Amniotic stem cell (primary cell): ENCODE data around the gene RFXANK.
"Not testable (repeated sequence)": the region's sequence is repeated elsewhere in the genome, so short reads cannot be mapped to it uniquely, and the experiment has no call there.

Experiments used
- DNase-seq: peaks from one replicate; lab custom pipeline; 2025; lab: John Stamatoyannopoulos, UW

Gene RFXANK

DNA sequence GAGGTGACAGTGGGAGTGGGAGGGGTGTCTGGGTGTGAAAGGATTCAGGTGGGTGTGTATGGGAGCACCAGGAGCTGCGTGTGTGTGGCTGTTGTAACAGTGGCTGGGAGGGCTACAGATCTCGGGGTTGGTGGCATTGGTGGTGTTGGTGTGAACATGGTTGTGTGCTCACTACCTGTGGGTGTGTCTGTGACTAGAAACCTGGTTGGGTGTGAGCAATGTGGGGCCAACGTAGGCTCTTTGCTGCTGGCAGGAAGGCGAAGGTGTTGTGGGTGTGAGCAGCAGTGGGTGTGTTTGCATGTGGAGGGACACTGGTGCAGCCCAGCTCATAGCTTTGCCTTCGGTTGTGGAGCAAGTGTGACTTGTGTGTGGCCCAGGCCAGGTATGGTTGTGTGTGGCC, 14.9 kb downstream of the RFXANK start:
- DNase-seq, result no peak

DNA sequence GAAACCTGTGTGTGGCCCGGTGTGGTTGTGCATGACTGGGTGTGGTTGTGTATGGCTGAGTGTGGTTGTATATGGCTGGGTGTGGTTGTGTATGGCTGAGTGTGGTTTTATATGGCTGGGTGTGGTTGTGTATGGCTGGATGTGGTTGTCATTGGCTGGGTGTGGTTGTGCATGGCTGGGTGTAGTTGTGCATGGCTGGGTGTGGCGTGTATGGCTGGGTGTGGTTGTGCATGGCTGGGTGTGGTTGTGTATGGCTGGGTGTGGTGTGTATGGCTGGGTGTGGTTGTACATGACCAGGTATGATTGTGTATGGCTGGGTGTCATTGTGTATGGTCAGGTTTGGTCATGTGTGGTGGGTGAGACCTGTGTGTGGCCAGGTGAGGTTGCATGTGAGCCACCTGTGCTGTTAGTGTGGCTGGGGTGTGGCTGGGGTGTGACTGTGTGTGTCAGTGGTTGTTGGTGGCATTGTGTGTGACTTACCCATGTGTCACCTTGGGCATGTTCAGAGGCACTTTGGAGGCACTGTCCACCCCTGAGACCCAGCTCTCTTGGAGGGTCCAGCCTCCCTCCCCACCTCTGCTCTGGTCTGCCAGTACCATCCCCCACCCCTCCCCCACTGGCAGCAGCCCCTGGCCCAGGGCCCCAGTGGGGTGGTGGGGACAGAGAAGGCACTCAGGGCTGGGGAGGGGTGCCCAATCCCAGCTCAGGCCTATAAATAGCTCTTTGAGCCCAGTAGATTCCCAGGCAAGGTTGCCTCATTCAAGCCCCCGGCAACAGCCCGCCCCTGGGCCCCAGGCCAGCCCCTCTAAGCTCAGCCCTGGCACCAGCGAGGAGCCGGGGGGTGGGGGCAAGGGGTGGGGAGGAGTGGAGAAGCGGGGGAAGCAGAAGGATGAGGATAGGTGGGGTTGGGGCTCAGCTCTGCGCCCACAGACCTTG, 15.8 kb downstream of the RFXANK start:
- DNase-seq, result no peak

- no peak for DNase-seq
Observed at GRCh38 chr19:19209372-19209771, 17.3 kb downstream of the RFXANK start.

DNA sequence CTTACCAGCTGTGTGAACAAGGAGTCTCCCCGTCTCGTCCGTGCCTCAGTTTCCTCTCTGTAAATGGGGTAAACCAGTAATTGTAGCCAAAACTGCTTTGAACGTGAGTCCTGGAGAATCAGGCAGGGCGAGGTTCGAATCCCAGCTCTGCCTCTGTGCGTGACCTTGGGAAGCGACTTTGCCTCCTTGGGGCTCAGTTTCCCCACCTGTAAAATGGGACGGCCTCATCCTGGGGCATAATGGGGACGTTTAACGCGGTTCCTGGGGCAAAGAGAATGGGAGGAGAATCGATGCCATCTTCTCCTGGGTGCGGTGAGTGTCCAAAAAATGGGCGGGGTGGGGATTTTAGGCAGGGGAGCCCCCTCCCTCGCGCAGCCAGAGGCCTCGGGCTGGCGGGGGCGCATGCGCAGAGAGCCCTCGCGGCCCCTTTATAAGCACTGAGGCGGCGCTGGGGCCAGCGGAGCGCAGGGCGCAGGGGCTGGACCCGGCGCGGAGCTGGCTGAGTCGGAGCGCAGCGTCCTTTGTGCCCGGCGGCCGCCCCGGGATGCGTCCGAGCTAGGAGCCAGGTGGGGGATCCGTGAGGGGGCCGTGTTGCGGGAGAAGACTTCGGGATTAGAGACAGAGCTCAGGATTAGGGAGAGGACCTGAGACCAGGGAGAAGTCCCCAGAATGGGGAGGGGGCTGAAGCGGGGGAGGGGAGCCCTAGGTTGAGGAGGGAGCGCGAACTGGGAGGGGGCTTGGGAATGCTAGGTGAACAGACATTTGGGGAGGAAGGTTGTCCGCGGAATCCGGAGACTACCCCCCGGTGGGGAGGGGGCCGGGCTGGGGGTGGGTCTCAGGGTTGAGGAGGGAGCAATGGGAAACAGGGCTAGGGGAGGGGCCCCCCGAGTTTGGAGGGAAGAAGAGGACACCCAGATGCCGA, 19.7 kb downstream of the RFXANK start, which contains the start of gene NCAN:
TSS of gene NCAN (plus strand) at position 460 of the 922 bp plus-strand sequence. CDS start 4,996 bp downstream, outside the sequence.
- DNase-seq, result no peak

GRCh38 chr19:19212916-19213315, 20.9 kb downstream of the RFXANK start:
- DNase-seq, result no peak

- no peak for DNase-seq
Observed at GRCh38 chr19:19213426-19214158, 21.5 kb downstream of the RFXANK start.

DNA sequence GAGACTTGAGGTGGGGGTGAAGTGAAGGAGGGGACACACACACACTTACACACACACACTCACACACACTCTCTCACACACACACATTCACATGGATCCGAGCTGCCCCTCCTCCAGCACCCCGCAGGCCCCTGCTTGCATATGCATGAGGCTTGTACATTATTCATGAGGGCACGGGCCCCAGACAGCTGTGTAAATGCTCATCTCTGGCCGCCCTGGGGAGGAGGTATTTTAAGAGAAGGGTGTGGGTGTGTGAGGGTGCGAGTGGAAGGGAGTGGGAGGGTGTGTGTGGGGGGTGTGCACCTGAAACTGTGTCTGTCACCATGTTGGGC, 22.1 kb downstream of the RFXANK start:
- DNase-seq, result no peak

DNA sequence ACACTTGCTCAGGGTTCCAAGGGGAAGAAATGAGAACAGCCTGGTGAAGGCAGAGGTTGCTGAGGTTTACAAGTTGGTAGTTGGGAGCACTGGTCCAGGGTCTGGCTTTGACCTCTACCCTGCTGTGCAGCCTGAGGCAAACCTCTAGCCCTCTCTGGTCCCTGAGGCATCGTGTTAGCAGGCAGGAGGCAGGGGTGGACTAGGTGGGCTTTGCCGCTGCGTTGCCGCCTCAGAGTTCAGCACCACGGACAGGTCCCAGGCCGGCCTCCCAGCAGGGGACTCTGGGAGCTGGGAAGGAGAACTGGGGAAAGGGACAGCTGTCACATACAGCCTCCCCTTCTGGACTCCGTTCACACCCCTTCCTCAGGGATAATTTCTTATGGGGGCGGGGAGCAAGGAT, 22.8 kb downstream of the RFXANK start:
- no peak for DNase-seq

DNA sequence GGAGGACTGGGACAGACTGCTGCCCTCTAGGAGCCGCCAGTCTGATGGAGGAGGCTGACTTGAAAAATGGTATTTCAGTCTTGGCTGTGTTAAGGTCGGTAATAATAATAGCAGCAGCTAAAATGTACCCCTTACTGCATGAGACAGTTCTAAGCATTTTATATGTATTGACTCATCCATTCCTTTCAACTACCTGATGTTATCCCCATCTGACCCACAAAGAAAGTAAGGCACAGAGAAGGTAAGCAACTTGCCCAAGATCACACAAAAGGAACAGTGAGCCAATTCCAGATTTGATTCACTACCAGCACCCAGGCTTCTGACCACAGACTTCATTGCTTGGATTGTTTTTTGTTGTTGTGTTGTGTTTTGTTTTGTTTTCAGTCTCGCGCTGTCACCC, 23.7 kb downstream of the RFXANK start:
- no peak for DNase-seq

GRCh38 chr19:19217099-19217498, 25.0 kb downstream of the RFXANK start:
- DNase-seq, result no peak

- no peak for DNase-seq
Observed at GRCh38 chr19:19218911-19219310, 26.9 kb downstream of the RFXANK start.

DNA sequence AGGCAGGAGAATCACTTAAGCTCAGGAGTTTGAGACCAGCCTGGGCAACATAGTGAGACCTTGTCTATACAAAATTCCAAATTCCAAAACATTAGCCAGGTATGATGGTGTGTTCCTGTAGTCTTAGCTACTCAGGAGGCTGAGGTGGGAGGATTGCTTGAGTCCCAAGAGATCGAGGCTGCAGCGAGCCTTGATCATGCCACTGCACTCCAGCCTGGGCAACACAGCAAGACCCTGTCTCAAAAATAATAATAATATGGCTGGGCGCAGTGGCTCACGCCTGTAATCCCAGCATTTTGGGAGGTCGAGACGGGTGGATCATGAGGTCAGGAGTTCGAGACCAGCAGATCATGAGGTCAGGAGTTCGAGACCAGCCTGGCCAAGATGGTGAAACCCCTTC, 28.9 kb downstream of the RFXANK start:
- DNase-seq, result not testable (repeated sequence)

DNA sequence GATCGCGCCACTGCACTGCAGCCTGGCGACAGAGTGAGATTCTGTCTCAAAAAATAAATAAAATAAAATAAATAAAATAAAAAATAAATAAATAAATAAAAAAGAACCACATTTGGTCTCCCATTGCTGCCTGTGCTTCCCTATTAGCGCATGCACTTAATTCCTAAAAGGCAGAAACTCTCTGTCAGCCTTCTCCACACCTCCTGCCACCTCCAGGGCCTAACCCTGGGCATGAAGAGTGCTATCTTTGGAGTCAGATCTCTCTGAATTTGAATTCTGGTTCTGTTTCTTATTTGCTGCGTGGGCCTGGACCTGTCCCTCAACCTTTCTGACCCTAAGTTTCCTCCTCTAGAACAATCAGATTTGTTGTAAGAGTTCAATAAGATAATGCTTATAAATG, 31.0 kb downstream of the RFXANK start:
- no peak for DNase-seq

DNA sequence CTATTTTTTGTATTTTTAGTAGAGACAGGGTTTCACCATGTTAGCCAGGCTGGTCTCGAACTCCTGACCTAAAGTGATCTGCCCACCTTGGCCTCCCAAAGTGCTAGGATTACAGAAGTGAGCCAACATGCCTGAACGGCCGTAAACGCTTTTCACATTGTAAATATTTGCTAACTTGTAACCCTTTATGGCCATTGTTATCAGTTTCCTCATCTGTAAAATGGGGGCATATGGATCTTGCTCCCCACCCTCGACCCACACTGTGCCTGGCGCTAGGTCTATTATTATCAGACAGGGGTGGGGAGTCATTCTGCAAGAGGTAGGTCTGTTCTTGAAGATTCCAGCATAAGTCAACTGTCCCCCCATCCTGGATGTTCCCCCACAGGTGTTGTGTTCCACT, 31.6 kb downstream of the RFXANK start:
- DNase-seq, result no peak

- no peak for DNase-seq
Observed at GRCh38 chr19:19224150-19224851, 32.2 kb downstream of the RFXANK start.

DNA sequence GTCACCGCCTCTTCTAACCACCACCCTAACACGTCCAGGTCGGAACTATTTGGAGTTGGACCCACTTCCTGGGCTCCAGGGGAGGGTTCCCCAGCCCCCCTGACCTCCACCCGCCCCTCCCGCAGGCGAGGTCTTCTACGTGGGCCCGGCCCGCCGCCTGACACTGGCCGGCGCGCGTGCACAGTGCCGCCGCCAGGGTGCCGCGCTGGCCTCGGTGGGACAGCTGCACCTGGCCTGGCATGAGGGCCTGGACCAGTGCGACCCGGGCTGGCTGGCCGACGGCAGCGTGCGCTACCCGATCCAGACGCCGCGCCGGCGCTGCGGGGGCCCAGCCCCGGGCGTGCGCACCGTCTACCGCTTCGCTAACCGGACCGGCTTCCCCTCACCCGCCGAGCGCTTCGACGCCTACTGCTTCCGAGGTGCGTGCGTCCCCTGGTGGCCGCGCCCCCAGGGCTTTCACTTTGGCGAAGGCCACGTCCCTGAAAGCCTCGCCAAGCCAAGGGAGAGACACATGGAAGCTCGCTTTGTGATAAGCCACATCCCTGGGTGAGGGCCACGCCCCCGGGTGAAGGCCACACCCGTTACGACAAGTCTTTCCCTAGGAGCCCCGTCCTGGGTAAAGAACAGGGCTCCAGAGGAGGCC, 32.9 kb downstream of the RFXANK start:
- no peak for DNase-seq

GRCh38 chr19:19226204-19226603, 34.1 kb downstream of the RFXANK start:
- DNase-seq, result no peak

- no peak for DNase-seq
Observed at GRCh38 chr19:19226663-19227062, 34.6 kb downstream of the RFXANK start.

GRCh38 chr19:19227217-19227616, 35.2 kb downstream of the RFXANK start:
- no peak for DNase-seq

DNA sequence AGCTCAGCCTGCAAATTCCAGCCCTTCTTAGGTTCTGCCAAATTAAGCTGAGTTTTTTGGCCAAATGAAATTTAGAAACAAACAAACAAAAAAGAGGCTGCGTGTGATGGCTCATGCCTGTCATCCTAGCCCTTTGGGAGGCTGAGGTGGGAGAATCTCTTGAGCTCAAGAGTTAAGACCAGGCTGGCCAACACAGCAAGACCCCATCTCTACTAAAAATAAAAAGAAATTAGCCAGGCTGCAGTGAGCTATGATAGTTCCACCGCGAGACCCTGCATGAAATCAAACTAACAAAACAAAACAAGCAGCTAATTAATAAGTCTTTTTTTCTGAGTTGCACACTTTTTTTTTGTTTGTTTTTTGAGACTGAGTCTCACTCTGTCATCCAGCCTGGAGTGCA, 37.6 kb downstream of the RFXANK start:
- no peak for DNase-seq

DNA sequence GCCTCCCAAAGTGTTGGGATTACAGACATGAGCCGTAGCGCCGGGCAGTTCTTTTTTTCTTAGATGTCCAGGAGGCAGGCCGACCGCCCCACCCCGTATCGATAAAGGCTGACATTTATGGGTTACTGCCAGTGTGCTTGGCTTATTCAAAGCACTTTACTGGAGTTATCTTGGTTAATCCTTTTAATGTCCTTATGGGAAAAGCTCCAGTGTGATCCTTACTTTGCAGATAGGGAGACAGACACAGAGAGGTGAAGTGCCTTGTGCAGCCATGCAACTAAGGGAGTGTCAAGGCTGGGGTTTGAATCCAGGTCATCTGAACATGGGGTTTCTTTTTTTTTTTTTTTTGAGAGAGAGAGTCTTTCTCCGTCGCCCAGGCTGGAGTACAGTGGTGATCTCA, 38.9 kb downstream of the RFXANK start:
- DNase-seq, result no peak
